HCT116 (cell line): ENCODE data around the gene EIF4E. TPM values are rescaled to one million over a fixed set of nuclear protein-coding genes. Genes with fewer than 3 reads are reported as not detected.
"Not testable (repeated sequence)": the region's sequence is repeated elsewhere in the genome, so short reads cannot be mapped to it uniquely, and the experiment has no call there.

ENCODE experiments used
- ATAC-seq: fragments of 200-7000 bp; cut with Tn5 transposase; 2 replicates; pipeline ENCODE4 v1.9.1; 2020; ENCODE audit warnings: mild to moderate bottlenecking, moderate library complexity
- BruUV-seq: library from RNA; stranded (reverse); fragments of 400-500 nt; replicated peaks from 2 replicates; lab custom pipeline; 2021; lab: Mats Ljungman, UMichigan
- CTCF ChIA-PET: fragments of 300-600 bp; sonication (Branson Sonifier 250); formaldehyde crosslinking; loops from one replicate; lab custom pipeline; 2021; ENCODE audit warnings: antibody characterized with exemption; lab: Charles Lee
- POLR2A ChIA-PET: fragments of 300-600, 350-600 bp; sonication (Branson Sonifier 250); formaldehyde crosslinking; loops from one replicate; lab custom pipeline; 2021; ENCODE audit warnings: antibody characterized with exemption; lab: Charles Lee
- RAD21 ChIA-PET, 2 experiments: fragments of 300-600 bp; sonication (Branson Sonifier 250); formaldehyde crosslinking; loops; one replicate each; lab custom pipeline; 2023; ENCODE audit warnings: low total read pairs in 2 of 2; ENCODE audit not compliant: uncharacterized antibody in 2 of 2, unreplicated experiment in 2 of 2, low non-redundant PET in 1 of 2; lab: Charles Lee
- DNase-seq: peaks from one replicate; pipeline ENCODE4 v3.0.0-alpha.2; 2010; ENCODE audit warnings: low read depth, low spot score
- H2AFZ ChIP-seq: fragments of 200-600 bp; shearing (Covaris generic), sonication (generic); 2 replicates; pipeline ENCODE4 v1.6.1; 2017; ENCODE audit warnings: low read depth, mixed run types, mixed read lengths, antibody characterized with exemption, low read length; ENCODE audit not compliant: poor library complexity, severe bottlenecking
- H3K27ac ChIP-seq: 2 replicates; pipeline ENCODE4 v1.5.1; 2012; ENCODE audit warnings: low read depth, low read length
- H3K27me3 ChIP-seq: fragments of 200-600 bp; sonication (generic); 2 replicates; pipeline ENCODE4 v1.6.1; 2016; ENCODE audit warnings: mixed run types, low read length, mixed read lengths; ENCODE audit not compliant: insufficient read depth
- H3K36me3 ChIP-seq, 2 experiments: fragments of 200-500 bp in 1 of 2; fragments of 200-600 bp in 1 of 2; sonication (Bioruptor generic) in 1 of 2; sonication (generic) in 1 of 2; 2 replicates each; pipeline versions ENCODE4 v1.5.1 to v1.6.1; 2014 to 2016; ENCODE audit warnings: low read length in 2 of 2, inconsistent platforms in 1 of 2, mixed read lengths in 1 of 2, mixed run types in 1 of 2; ENCODE audit not compliant: insufficient read depth in 2 of 2, control insufficient read depth in 1 of 2
- H3K4me1 ChIP-seq, 2 experiments: fragments of 200-600 bp in 1 of 2; sonication (generic) in 1 of 2; 2 replicates each; pipeline versions ENCODE4 v1.5.1 to v1.6.1; 2012 to 2017; ENCODE audit warnings: low read length in 2 of 2, inconsistent platforms in 1 of 2, mild to moderate bottlenecking in 1 of 2, mixed read lengths in 1 of 2, mixed run types in 1 of 2, moderate library complexity in 1 of 2; ENCODE audit not compliant: insufficient read depth in 2 of 2, control insufficient read depth in 1 of 2
- H3K4me2 ChIP-seq: fragments of 200-600 bp; sonication (generic); 2 replicates; pipeline ENCODE4 v1.6.1; 2017; ENCODE audit warnings: mixed run types, low read length, mixed read lengths
- H3K4me3 ChIP-seq, 2 experiments: fragments of 200-600 bp in 1 of 2; sonication (generic) in 1 of 2; replicated peaks in 1 of 2; 2 replicates each; pipeline ENCODE4 v1.5.1; 2011 to 2016; ENCODE audit warnings: low read length in 2 of 2, control low read depth in 1 of 2, low read depth in 1 of 2, mild to moderate bottlenecking in 1 of 2, mixed read lengths in 1 of 2, mixed run types in 1 of 2
- H3K79me2 ChIP-seq: fragments of 200-600 bp; sonication (generic); 2 replicates; pipeline ENCODE4 v1.6.1; 2017; ENCODE audit warnings: mild to moderate bottlenecking, mixed run types, low read length, moderate library complexity, mixed read lengths; ENCODE audit not compliant: insufficient read depth
- H3K9ac ChIP-seq: fragments of 200-600 bp; sonication (generic); 2 replicates; pipeline ENCODE4 v1.6.1; 2016; ENCODE audit warnings: low read length, mixed read lengths
- H3K9me2 ChIP-seq: fragments of 200-600 bp; sonication (generic), shearing (Covaris generic); 2 replicates; pipeline ENCODE4 v1.6.1; 2017; ENCODE audit warnings: mixed run types, mild to moderate bottlenecking, moderate library complexity; ENCODE audit not compliant: insufficient read depth
- H3K9me3 ChIP-seq, 2 experiments: fragments of 200-500 bp in 1 of 2; fragments of 200-600 bp in 1 of 2; sonication (Bioruptor generic) in 1 of 2; sonication (generic) in 1 of 2; 2 replicates each; pipeline ENCODE4 v1.6.1; 2014 to 2017; ENCODE audit warnings: low read length in 2 of 2, mixed read lengths in 2 of 2, inconsistent platforms in 1 of 2, low read depth in 1 of 2, mild to moderate bottlenecking in 1 of 2, mixed run types in 1 of 2, moderate library complexity in 1 of 2; ENCODE audit not compliant: control insufficient read depth in 1 of 2, insufficient read depth in 1 of 2
- H4K20me1 ChIP-seq: fragments of 200-600 bp; sonication (generic), shearing (Covaris generic); 2 replicates; pipeline ENCODE4 v1.6.1; 2017; ENCODE audit warnings: mixed run types, mild to moderate bottlenecking, moderate library complexity; ENCODE audit not compliant: insufficient read depth
- CEBPB ChIP-seq: IDR thresholded peaks from 2 replicates; pipeline ENCODE4 v1.6.1; 2012; ENCODE audit warnings: low read depth
- EGR1 ChIP-seq: IDR thresholded peaks from 2 replicates; pipeline ENCODE4 v1.6.1; 2012; ENCODE audit warnings: low read depth
- EZH2 ChIP-seq: fragments of 200-600 bp; sonication (generic); IDR thresholded peaks from 2 replicates; pipeline ENCODE4 v1.6.1; 2017; ENCODE audit warnings: antibody characterized with exemption, mixed run types
- EZH2phosphoT487 ChIP-seq: fragments of 200-600 bp; IDR thresholded peaks from 2 replicates; pipeline ENCODE4 v1.6.1; 2018; ENCODE audit warnings: antibody characterized with exemption, borderline replicate concordance
- POLR2A ChIP-seq: IDR thresholded peaks from 2 replicates; pipeline ENCODE4 v1.7.0; 2011; ENCODE audit warnings: borderline replicate concordance; ENCODE audit not compliant: insufficient read depth, insufficient read length; ENCODE audit errors: extremely low read depth
- POLR2AphosphoS5 ChIP-seq: IDR thresholded peaks from 2 replicates; pipeline ENCODE4 v1.6.1; 2011; ENCODE audit warnings: mild to moderate bottlenecking, low read depth, low read length, moderate library complexity
- intact Hi-C: fragments of 100-400 bp; cut with micrococcal nuclease; formaldehyde crosslinking; loops from 2 replicates; pipeline ENCODE4 v1.10.0; 2022
- total RNA-seq: library from RNA; stranded (reverse); gene quantifications from one replicate; pipeline ENCODE4 v1.2.1, GENCODE V29; 2021; ENCODE audit not compliant: unreplicated experiment
- TF ChIP-seq, protein P1 (sequence below): IDR thresholded peaks from 2 replicates; pipeline ENCODE4 v1.6.1; 2012

The EIF4E gene
- total RNA-seq, 1 experiment from 2014 or later: 148 TPM

DNA sequence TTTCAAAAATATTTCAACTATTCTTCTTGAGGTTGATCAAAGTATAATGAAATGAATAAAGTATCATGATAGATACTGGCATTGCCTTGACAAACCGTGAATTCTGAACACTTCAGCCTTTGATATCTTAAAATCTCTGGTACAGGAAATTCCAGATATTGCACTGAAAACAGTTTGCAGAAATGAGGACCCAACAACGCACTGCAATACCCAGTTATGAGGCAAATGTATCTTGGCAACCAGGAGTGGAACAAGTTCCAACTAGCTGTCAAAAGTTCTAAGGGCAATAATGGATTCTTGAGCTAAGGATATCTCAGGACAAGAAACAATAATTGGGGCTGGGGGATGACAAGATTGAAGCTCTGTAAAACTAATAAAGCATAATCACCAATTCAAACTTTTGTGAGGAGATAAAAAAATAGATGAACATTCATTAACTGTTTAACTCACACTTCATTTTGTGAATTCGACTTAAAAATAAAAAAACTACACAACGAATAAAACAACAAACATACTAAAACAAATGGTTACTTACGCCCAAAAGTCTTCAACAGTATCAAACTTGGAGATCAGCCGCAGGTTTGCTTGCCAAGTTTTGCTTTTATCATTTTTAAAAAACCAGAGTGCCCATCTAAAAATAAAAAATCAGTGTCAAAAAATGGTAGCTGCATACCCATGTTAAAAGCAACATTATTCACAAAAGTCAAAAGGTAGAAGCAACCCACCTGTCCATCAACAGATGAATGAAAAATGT is 38.1 kb downstream of the EIF4E start:
- Histone ChIP-seq H3K4me1 (no peaks in the 10 kb centered on the region), H3K79me2 (peaks cover 98% of the 10 kb centered on the region), H3K27ac (no peak overlapping the region), H3K9me2 (no peaks in the 10 kb centered on the region), H3K36me3 (peaks cover 29 to 64% of the 10 kb centered on the region in 2 experiments), H3K9me3 (no peaks in the 10 kb centered on the region), H2AFZ (no peak overlapping the region), H3K4me2 (no peak overlapping the region), H4K20me1 (peaks cover 38% of the 10 kb centered on the region), H3K27me3 (no peaks in the 10 kb centered on the region), H3K4me3 (no peak overlapping the region), H3K9ac (no peak overlapping the region)
- CTCF ChIA-PET: no interaction called here
- DNase-seq (no peak), ATAC-seq (no peak)
- POLR2A ChIA-PET: no interaction called here
- BruUV-seq: TSS peak; percentile 5
- TF ChIP-seq CEBPB: no peak
- no peak for TF ChIP-seq POLR2AphosphoS5
- RAD21 ChIA-PET: interaction anchor here in 1 of 2 experiments (0.6 kb wide), 1 partner anchor 229 kb away, joined by 3 read pairs; no protein-coding TSS in a partner anchor
- intact Hi-C loops: no loop called here

GRCh38 chr4:98887145-98887544 is 41.8 kb downstream of the EIF4E start:
- ATAC-seq: no peak
- Histone ChIP-seq H3K4me3 (no peak overlapping the region), H3K4me2 (no peak overlapping the region), H2AFZ (no peak overlapping the region), H3K9me3 (no peaks in the 10 kb centered on the region), H4K20me1 (peaks cover 20% of the 10 kb centered on the region; the same call in 1 of the 2 replicates), H3K9ac (no peak overlapping the region), H3K4me1 (no peaks in the 10 kb centered on the region), H3K9me2 (no peaks in the 10 kb centered on the region), H3K79me2 (peaks cover 93% of the 10 kb centered on the region), H3K36me3 (peaks cover 41 to 54% of the 10 kb centered on the region in 2 experiments), H3K27me3 (no peaks in the 10 kb centered on the region), H3K27ac (no peak overlapping the region)
- POLR2A ChIA-PET: no interaction called here
- CTCF ChIA-PET: no interaction called here
- intact Hi-C loops: no loop called here
- TF ChIP-seq EZH2phosphoT487 (no peak), EGR1 (no peak), EZH2 (no peak), POLR2A (no peak)
- TF ChIP-seq, protein P1, sequence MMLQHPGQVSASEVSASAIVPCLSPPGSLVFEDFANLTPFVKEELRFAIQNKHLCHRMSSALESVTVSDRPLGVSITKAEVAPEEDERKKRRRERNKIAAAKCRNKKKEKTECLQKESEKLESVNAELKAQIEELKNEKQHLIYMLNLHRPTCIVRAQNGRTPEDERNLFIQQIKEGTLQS: no peak
- RAD21 ChIA-PET: no interaction called here
- BruUV-seq: no TSS peak
- no peak for DNase-seq

DNA sequence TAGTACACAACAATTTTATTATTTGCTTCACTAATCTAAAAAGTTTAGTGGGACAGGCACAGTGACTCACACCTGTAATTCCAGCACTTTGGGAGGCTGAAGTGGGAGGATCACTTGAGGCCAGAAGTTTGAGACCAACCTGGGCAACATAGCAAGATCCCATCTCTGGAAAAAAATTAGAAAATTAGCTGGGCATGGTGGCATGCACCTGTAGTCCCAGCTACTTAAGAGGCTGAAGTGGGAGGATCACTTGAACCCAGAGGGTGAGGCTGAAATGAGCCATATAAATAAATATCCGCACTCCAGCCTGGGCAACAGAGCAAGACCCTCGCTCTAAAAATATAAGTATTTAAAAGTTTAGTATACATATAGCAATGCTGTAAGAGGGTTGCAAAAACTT is 42.6 kb downstream of the EIF4E start:
- peaks cover 89% of the 10 kb centered on the region for H3K79me2 ChIP-seq
- H3K9me2 ChIP-seq, H3K4me1 ChIP-seq, H3K4me3 ChIP-seq, POLR2A ChIA-PET, CTCF ChIA-PET, H3K27ac ChIP-seq, DNase-seq, ATAC-seq, H3K9ac ChIP-seq, intact Hi-C loops, H3K9me3 ChIP-seq, BruUV-seq, H3K27me3 ChIP-seq, RAD21 ChIA-PET, H2AFZ ChIP-seq, H3K4me2 ChIP-seq: not testable (repeated sequence)
- H4K20me1 ChIP-seq: peaks cover 21% of the 10 kb centered on the region; the same call in 1 of the 2 replicates
- peaks cover 43 to 54% of the 10 kb centered on the region in 2 experiments for H3K36me3 ChIP-seq

DNA sequence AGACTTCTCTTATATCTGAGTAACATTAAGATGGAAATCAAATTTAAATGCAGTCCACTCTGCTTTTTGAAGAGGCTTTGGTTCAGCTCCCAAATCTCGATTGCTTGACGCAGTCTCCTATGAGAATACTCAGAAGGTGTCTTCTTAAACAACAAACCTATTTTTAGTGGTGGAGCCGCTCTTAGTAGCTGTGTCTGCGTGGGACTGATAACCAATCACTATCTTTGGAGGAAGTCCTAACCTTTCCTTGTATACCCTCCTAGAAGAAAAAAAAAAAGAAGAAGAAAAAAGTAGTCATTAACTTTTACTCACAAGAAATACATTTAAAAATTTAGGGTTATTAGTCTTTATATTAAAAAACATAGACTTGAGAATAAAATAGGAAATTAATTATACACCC is 48.0 kb downstream of the EIF4E start:
- ATAC-seq, H3K9ac ChIP-seq, DNase-seq, POLR2A ChIA-PET, H3K4me3 ChIP-seq, H3K9me3 ChIP-seq, intact Hi-C loops, RAD21 ChIA-PET, H2AFZ ChIP-seq, H3K4me1 ChIP-seq, H3K9me2 ChIP-seq, H4K20me1 ChIP-seq, H3K27me3 ChIP-seq, BruUV-seq, H3K4me2 ChIP-seq, CTCF ChIA-PET, H3K27ac ChIP-seq: not testable (repeated sequence)
- peaks cover 36% of the 10 kb centered on the region for H3K79me2 ChIP-seq
- peaks cover 21 to 30% of the 10 kb centered on the region in 2 experiments for H3K36me3 ChIP-seq
